ENCODE data around the gene CLK3. TPM values are rescaled to one million over a fixed set of nuclear protein-coding genes. Genes with fewer than 3 reads are reported as not detected.

CLK3 gene
- polyA plus RNA-seq, 1 experiment, result 58.3 TPM

- no peaks in the 10 kb centered on the region for H3K27me3 ChIP-seq (ENCODE audit: control insufficient read depth, insufficient read depth, low read length)
- POLR2A ChIA-PET, result no interaction called here
These were observed 10.1 kb downstream of the CLK3 start for GRCh38 chr15:74625693-74626092.

GRCh38 chr15:74626336-74626735 lies 10.7 kb downstream of the CLK3 start:
- Histone ChIP-seq H3K4me3 (ENCODE audit: low read depth, low read length) (no peak overlapping the region), H3K36me3 (ENCODE audit: control insufficient read depth, insufficient read depth, low read length) (peaks cover 70% of the 10 kb centered on the region), H3K27me3 (ENCODE audit: control insufficient read depth, insufficient read depth, low read length) (no peaks in the 10 kb centered on the region)
- no peak for DNase-seq (ENCODE audit: low read depth)
- ChIA-PET POLR2A (no interaction called here), CTCF (interaction anchor here (1.5 to 22.3 kb wide), 3 partner anchors 9 to 143 kb away, joined by 5 to 563 read pairs (median 7); partner anchors contain the start of gene CSK)
- no peak for TF ChIP-seq CTCF (IDR thresholded peaks at IDR 0.05; ENCODE audit: insufficient read depth, low read depth, low read length)

More at GRCh38 chr15:74625693-74626092, 10.1 kb downstream of the CLK3 start:
- CTCF ChIA-PET, result interaction anchor here (1.5 to 22.3 kb wide), 3 partner anchors 9 to 144 kb away, joined by 5 to 563 read pairs (median 7); partner anchors contain the start of genes CLK3 and CSK
- H3K36me3 ChIP-seq (ENCODE audit: control insufficient read depth, insufficient read depth, low read length), result peaks cover 77% of the 10 kb centered on the region
- no peak for DNase-seq (ENCODE audit: low read depth)
- TF ChIP-seq CTCF (IDR thresholded peaks at IDR 0.05; ENCODE audit: insufficient read depth, low read depth, low read length), result no peak
- H3K4me3 ChIP-seq (ENCODE audit: low read depth, low read length), result no peak overlapping the region

DNA sequence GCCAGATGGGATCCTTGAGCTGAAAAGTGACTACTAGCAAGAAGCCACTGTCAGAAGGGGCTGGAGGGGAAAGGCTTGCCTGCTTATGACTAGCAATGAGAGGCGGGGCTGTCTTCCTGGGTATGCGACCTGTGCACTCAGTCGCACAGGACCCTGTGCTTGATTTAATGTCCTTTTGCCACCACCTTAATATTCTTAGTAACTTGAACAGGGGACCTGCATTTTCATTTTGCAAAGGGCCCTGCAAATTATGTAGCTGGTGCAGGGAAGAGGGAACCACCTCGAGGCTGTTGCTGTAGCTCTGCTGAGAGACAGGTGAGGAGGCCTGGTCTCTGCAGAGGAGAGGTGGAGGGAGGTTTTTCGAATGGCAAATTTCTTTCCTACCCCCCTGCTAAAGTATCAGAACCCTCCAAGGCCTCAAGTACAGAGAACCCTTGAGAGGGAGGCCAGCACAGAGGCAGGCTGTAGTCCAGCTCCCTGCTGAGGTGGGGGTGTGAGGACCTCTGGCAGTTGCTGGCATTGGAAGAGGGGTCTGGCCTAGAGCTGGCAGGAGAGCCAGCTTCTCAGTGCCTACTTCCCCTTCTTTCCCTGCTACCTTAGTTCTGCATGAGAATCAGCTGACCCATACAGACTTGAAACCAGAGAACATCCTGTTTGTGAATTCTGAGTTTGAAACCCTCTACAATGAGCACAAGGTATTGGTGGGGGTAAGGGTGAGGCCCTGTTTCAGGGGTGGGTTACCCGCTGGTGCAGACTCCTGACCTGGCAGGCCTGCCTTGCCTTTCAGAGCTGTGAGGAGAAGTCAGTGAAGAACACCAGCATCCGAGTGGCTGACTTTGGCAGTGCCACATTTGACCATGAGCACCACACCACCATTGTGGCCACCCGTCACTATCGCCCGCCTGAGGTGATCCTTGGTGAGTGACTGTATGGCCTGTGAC lies 11.4 kb downstream of the CLK3 start:
- Histone ChIP-seq H3K4me3 (ENCODE audit: low read depth, low read length) (no peak overlapping the region), H3K36me3 (ENCODE audit: control insufficient read depth, insufficient read depth, low read length) (peaks cover 66% of the 10 kb centered on the region), H3K27me3 (ENCODE audit: control insufficient read depth, insufficient read depth, low read length) (no peaks in the 10 kb centered on the region)
- no peak for DNase-seq (ENCODE audit: low read depth)
- POLR2A ChIA-PET, result interaction anchor here (0.7 kb wide), 1 partner anchor 51 kb away, joined by 3 read pairs; no protein-coding TSS in a partner anchor
- TF ChIP-seq CTCF (IDR thresholded peaks at IDR 0.05; ENCODE audit: insufficient read depth, low read depth, low read length), result no peak
- CTCF ChIA-PET, result interaction anchor here (1.5 to 22.3 kb wide), 3 partner anchors 8 to 142 kb away, joined by 5 to 563 read pairs (median 7); partner anchors contain the start of gene CSK

DNA sequence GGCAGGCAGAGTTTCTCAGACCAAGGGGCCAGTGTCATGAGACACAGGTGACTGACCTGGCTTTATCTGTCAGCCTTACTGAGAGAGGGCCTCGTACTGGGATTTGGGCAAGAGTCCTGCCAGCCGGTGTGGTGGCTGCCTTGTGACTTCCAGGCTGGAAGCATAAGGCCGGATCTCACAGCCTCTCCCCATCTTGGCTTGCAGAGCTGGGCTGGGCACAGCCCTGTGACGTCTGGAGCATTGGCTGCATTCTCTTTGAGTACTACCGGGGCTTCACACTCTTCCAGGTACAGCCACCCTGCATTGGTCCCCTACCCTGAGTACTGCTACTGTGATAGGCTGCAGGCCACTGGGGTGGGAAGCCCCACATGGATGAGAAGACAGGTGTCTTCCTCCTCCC lies 12.1 kb downstream of the CLK3 start:
- no peak for TF ChIP-seq CTCF (IDR thresholded peaks at IDR 0.05; ENCODE audit: insufficient read depth, low read depth, low read length)
- no peak for DNase-seq (ENCODE audit: low read depth)
- no peaks in the 10 kb centered on the region for H3K27me3 ChIP-seq (ENCODE audit: control insufficient read depth, insufficient read depth, low read length)
- H3K36me3 ChIP-seq (ENCODE audit: control insufficient read depth, insufficient read depth, low read length), result peaks cover 61% of the 10 kb centered on the region
- H3K4me3 ChIP-seq (ENCODE audit: low read depth, low read length), result no peak overlapping the region
- POLR2A ChIA-PET, result interaction anchor here (0.7 kb wide), 1 partner anchor 52 kb away, joined by 3 read pairs; no protein-coding TSS in a partner anchor
- CTCF ChIA-PET, result interaction anchor here (22.3 kb wide), 1 partner anchor 142 kb away, joined by 563 read pairs; the partner anchor contains the start of gene CSK

DNA sequence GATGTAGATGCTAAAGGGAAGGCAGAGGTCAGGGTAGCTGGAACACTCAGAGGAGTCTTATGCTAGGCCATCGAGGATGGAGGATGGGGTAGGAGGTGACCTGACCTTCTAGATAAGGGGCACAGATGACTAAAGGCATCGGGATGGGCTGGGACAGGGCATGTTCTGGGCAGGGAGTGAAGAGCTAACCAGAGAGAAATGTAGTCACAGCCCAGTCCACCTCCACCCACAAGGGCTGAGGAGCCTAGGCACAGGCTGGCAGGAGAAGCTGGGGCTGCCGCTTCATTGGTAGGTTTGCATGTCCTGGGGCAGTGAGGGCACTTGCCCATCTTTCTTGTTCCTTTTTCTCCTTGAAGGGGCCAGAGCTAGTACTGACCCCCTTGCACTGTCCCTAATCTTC lies 12.6 kb downstream of the CLK3 start:
- TF ChIP-seq CTCF (IDR thresholded peaks at IDR 0.05; ENCODE audit: insufficient read depth, low read depth, low read length), result no peak

More for the DNA sequence above, 12.6 kb downstream of the CLK3 start:
- CTCF ChIA-PET, result interaction anchor here (0.6 to 22.3 kb wide), 4 partner anchors 9 to 249 kb away, joined by 3 to 563 read pairs (median 3); partner anchors contain the start of gene CSK
- Histone ChIP-seq H3K27me3 (ENCODE audit: control insufficient read depth, insufficient read depth, low read length) (no peaks in the 10 kb centered on the region), H3K4me3 (ENCODE audit: low read depth, low read length) (no peak overlapping the region), H3K36me3 (ENCODE audit: control insufficient read depth, insufficient read depth, low read length) (peaks cover 61% of the 10 kb centered on the region)
- DNase-seq (ENCODE audit: low read depth), result no peak
- POLR2A ChIA-PET, result interaction anchor here (0.7 kb wide), 1 partner anchor 53 kb away, joined by 3 read pairs; no protein-coding TSS in a partner anchor

Measured in BJ (cell line).